Right forelimb (tissue), 1 donor: ENCODE data around the gene MT2A.
"Not testable (repeated sequence)": the region's sequence is repeated elsewhere in the genome, so short reads cannot be mapped to it uniquely, and the experiment has no call there.

Experiments used
- DNase-seq: peaks from one replicate; pipeline ENCODE4 v3.0.0-alpha.2; 2018

Gene MT2A

GRCh38 chr16:56623184-56623583 is 14.8 kb downstream of the MT2A start:
- DNase-seq = not testable (repeated sequence)

- no peak for DNase-seq
These were observed 15.3 kb downstream of the MT2A start for GRCh38 chr16:56623637-56624036.

- peak; percentile 79 for DNase-seq
These were observed 17.0 kb downstream of the MT2A start, which contains the start of gene MT1E for GRCh38 chr16:56625140-56625942. TSS of gene MT1E (plus strand) at chr16:56625781. CDS start at chr16:56625852, 71 bp downstream.

- no peak for DNase-seq
These were observed 17.7 kb downstream of the MT2A start for GRCh38 chr16:56625943-56626654.

- DNase-seq = no peak
These were observed 18.3 kb downstream of the MT2A start for GRCh38 chr16:56626685-56627084.

GRCh38 chr16:56628486-56629350 is 20.3 kb downstream of the MT2A start:
- no peak for DNase-seq

- no peak for DNase-seq
These were observed 21.1 kb downstream of the MT2A start for GRCh38 chr16:56629531-56629930.

GRCh38 chr16:56630134-56630533 is 21.8 kb downstream of the MT2A start:
- DNase-seq = no peak

GRCh38 chr16:56631197-56631596 is 22.8 kb downstream of the MT2A start:
- no peak for DNase-seq

- DNase-seq = peak; percentile 57
These were observed 23.4 kb downstream of the MT2A start for GRCh38 chr16:56631832-56632155.

- peak; percentile 66 for DNase-seq
These were observed 23.9 kb downstream of the MT2A start, which contains the start of gene MT1M for GRCh38 chr16:56632156-56632847. TSS of gene MT1M (plus strand) at chr16:56632659. CDS start at chr16:56632732, 73 bp downstream.

GRCh38 chr16:56632848-56633365 is 24.5 kb downstream of the MT2A start:
- DNase-seq = no peak

- DNase-seq = no peak
These were observed 25.2 kb downstream of the MT2A start for GRCh38 chr16:56633535-56633934.

GRCh38 chr16:56634715-56635440 is 26.5 kb downstream of the MT2A start:
- no peak for DNase-seq

- DNase-seq = no peak
These were observed 27.1 kb downstream of the MT2A start for GRCh38 chr16:56635441-56635967.

- DNase-seq = no peak
These were observed 28.4 kb downstream of the MT2A start for GRCh38 chr16:56636616-56637413.

GRCh38 chr16:56637814-56638750 is 29.7 kb downstream of the MT2A start, which contains the start of gene MT1A:
TSS of gene MT1A (plus strand) at chr16:56638666. CDS start at chr16:56638739, 73 bp downstream.
- DNase-seq = no peak

- DNase-seq = no peak
These were observed 30.7 kb downstream of the MT2A start for GRCh38 chr16:56639045-56639444.

- no peak for DNase-seq
These were observed 31.7 kb downstream of the MT2A start for GRCh38 chr16:56640076-56640475.
